Right lobe of liver (tissue), 4 donors: ENCODE data around the gene EXOC7.

Experiments
- CTCF ChIP-seq, 4 donors: fragments of 200-600 bp in 3 of 4; fragments of 450-650 bp in 1 of 4; IDR thresholded peaks; one replicate each; pipeline versions ENCODE4 v1.5.1 to v1.8.0; 2016 to 2022; ENCODE audit warnings: antibody characterized with exemption in 4 of 4, mild to moderate bottlenecking in 2 of 4
- POLR2A ChIP-seq: fragments of 450-650 bp; IDR thresholded peaks from one replicate; pipeline ENCODE4 v1.6.1; 2017; ENCODE audit warnings: antibody characterized with exemption, mild to moderate bottlenecking
- donor health status: DM: no; HTN: no; CAD: no.
- donor health status: DM: no; HTN: no; CAD: no.
- donor health status: DM: no; HTN: yes; CAD: no.

- TF ChIP-seq CTCF (IDR thresholded peaks at IDR 0.05), result no peak
- TF ChIP-seq POLR2A, result no peak
These were observed 26.9 kb upstream of the EXOC7 start for GRCh38 chr17:76130473-76130872.
